GM21619 (cell line): ENCODE data around the gene BACE2.
"Not testable (repeated sequence)": the region's sequence is repeated elsewhere in the genome, so short reads cannot be mapped to it uniquely, and the experiment has no call there.

Experiments used
- ATAC-seq: cut with Tn5 transposase; IDR thresholded peaks from one replicate; pipeline ENCODE4 v1.9.1; 2021; ENCODE audit not compliant: unreplicated experiment

BACE2 gene

GRCh38 chr21:41258617-41259016, 90.7 kb downstream of the BACE2 start:
- no peak for ATAC-seq

- no peak for ATAC-seq
Measured at GRCh38 chr21:41260428-41260827, 92.5 kb downstream of the BACE2 start.

GRCh38 chr21:41267346-41267745, 99.4 kb downstream of the BACE2 start:
- ATAC-seq, result no peak

- ATAC-seq, result no peak
Measured at GRCh38 chr21:41269535-41269934, 101.6 kb downstream of the BACE2 start.

GRCh38 chr21:41277196-41277595, 109.2 kb downstream of the BACE2 start:
- ATAC-seq, result no peak

GRCh38 chr21:41277846-41278245, 109.9 kb downstream of the BACE2 start:
- ATAC-seq, result no peak

- ATAC-seq, result no peak
Measured at GRCh38 chr21:41280115-41280919, 112.4 kb downstream of the BACE2 start.

- ATAC-seq, result no peak
Measured at GRCh38 chr21:41282412-41282811, 114.5 kb downstream of the BACE2 start.

- ATAC-seq, result no peak
Measured at GRCh38 chr21:41283211-41283818, 115.4 kb downstream of the BACE2 start.

- no peak for ATAC-seq
Measured at GRCh38 chr21:41289431-41289830, 121.5 kb downstream of the BACE2 start.

GRCh38 chr21:41290106-41290799, 122.3 kb downstream of the BACE2 start:
- no peak for ATAC-seq

GRCh38 chr21:41294548-41295231, 126.7 kb downstream of the BACE2 start:
- ATAC-seq, result no peak

- ATAC-seq, result no peak
Measured at GRCh38 chr21:41295721-41296254, 127.8 kb downstream of the BACE2 start.

GRCh38 chr21:41302976-41303375, 135.0 kb downstream of the BACE2 start:
- no peak for ATAC-seq

GRCh38 chr21:41304068-41304720, 136.2 kb downstream of the BACE2 start:
- no peak for ATAC-seq

- ATAC-seq, result no peak
Measured at GRCh38 chr21:41307219-41307618, 139.3 kb downstream of the BACE2 start.

GRCh38 chr21:41313285-41314164, 145.6 kb downstream of the BACE2 start:
- ATAC-seq, result not testable (repeated sequence)

GRCh38 chr21:41315726-41316125, 147.8 kb downstream of the BACE2 start:
- no peak for ATAC-seq

- ATAC-seq, result no peak
Measured at GRCh38 chr21:41316200-41317062, 148.5 kb downstream of the BACE2 start, which contains the start of gene FAM3B. Gene FAM3B, plus strand, starts transcription at chr21:41316801. Its CDS starts 79 bp downstream, at chr21:41316880.
